BJ (cell line): ENCODE results near the gene PRR36. TPM values are rescaled to one million over a fixed set of nuclear protein-coding genes. Genes with fewer than 3 reads are reported as not detected.

ENCODE experiments used
- CTCF ChIA-PET: fragments of 350-600 bp; formaldehyde crosslinking; extraction: SDS; loops from one replicate; lab custom pipeline; 2021; ENCODE audit warnings: antibody characterized with exemption, inconsistent platforms; lab: Yijun Ruan, JAX
- POLR2A ChIA-PET: fragments of 300-600 bp; sonication (Branson Sonifier 250); formaldehyde crosslinking; extraction: SDS; loops from one replicate; lab custom pipeline; 2021; ENCODE audit warnings: antibody characterized with exemption; lab: Charles Lee
- DNase-seq: peaks from one replicate; pipeline ENCODE4 v3.0.0-alpha.2; 2011; ENCODE audit warnings: low read depth
- H3K27me3 ChIP-seq: 2 replicates; pipeline ENCODE4 v1.6.0; 2011; ENCODE audit warnings: low read length; ENCODE audit not compliant: control insufficient read depth, insufficient read depth
- H3K36me3 ChIP-seq: 2 replicates; pipeline ENCODE4 v1.5.1; 2011; ENCODE audit warnings: low read length; ENCODE audit not compliant: control insufficient read depth, insufficient read depth
- H3K4me3 ChIP-seq: 2 replicates; pipeline ENCODE4 v1.5.1; 2011; ENCODE audit warnings: low read depth, mild to moderate bottlenecking, control low read depth, low read length
- polyA plus RNA-seq: library from polyadenylated mRNA; depleted of rRNA; stranded (reverse); fragments of >200 nt; gene quantifications from 2 replicates; pipeline ENCODE4 v1.2.3, GENCODE V29; 2011
- TF ChIP-seq, protein P1 (sequence below): IDR thresholded peaks from 2 replicates; pipeline ENCODE4 v1.5.1; 2011; ENCODE audit warnings: low read depth, mild to moderate bottlenecking, control low read depth, inconsistent platforms, low read length, moderate library complexity; ENCODE audit not compliant: insufficient read depth

PRR36 gene
- polyA plus RNA-seq, 1 experiment = not detected

DNA sequence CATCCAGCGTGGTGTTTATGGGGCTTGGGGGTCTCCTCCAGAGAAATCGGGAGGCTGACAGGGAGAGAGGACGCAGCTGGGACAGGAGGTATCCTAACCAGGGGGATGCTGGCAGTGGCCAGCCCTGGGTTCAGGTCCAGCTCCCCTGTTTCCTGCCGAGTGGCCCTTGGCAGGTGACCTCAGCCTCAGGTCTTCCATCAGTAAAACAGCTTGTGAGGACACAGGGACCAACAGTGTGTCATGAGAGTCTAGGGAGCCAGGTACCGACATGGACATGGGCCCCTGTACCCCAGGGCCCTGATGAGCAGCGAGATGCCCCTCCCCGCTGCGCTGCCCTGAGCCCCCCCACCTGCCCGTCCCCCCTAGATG, 24.6 kb downstream of the PRR36 start:
- H3K36me3 ChIP-seq = no peaks in the 10 kb centered on the region
- no peak overlapping the region for H3K4me3 ChIP-seq
- ChIA-PET CTCF (interaction anchor here (0.6 kb wide), 1 partner anchor 369 kb away, joined by 3 read pairs; no protein-coding TSS in a partner anchor), POLR2A (no interaction called here)
- DNase-seq = no peak
- TF ChIP-seq, protein P1, sequence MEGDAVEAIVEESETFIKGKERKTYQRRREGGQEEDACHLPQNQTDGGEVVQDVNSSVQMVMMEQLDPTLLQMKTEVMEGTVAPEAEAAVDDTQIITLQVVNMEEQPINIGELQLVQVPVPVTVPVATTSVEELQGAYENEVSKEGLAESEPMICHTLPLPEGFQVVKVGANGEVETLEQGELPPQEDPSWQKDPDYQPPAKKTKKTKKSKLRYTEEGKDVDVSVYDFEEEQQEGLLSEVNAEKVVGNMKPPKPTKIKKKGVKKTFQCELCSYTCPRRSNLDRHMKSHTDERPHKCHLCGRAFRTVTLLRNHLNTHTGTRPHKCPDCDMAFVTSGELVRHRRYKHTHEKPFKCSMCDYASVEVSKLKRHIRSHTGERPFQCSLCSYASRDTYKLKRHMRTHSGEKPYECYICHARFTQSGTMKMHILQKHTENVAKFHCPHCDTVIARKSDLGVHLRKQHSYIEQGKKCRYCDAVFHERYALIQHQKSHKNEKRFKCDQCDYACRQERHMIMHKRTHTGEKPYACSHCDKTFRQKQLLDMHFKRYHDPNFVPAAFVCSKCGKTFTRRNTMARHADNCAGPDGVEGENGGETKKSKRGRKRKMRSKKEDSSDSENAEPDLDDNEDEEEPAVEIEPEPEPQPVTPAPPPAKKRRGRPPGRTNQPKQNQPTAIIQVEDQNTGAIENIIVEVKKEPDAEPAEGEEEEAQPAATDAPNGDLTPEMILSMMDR = no peak
- no peaks in the 10 kb centered on the region for H3K27me3 ChIP-seq

GRCh38 chr19:7848779-7849457, 25.3 kb downstream of the PRR36 start:
- no peak for DNase-seq
- Histone ChIP-seq H3K4me3 (no peak overlapping the region), H3K27me3 (no peaks in the 10 kb centered on the region), H3K36me3 (no peaks in the 10 kb centered on the region)
- CTCF ChIA-PET = interaction anchor here (0.7 to 1.3 kb wide), 3 partner anchors 13 to 50 kb away, joined by 3 to 8 read pairs (median 4); no protein-coding TSS in a partner anchor
- TF ChIP-seq, protein P1 = no peak
- POLR2A ChIA-PET = no interaction called here

GRCh38 chr19:7847664-7848063, 26.5 kb downstream of the PRR36 start:
- CTCF ChIA-PET = no interaction called here
- no peaks in the 10 kb centered on the region for H3K27me3 ChIP-seq

DNA sequence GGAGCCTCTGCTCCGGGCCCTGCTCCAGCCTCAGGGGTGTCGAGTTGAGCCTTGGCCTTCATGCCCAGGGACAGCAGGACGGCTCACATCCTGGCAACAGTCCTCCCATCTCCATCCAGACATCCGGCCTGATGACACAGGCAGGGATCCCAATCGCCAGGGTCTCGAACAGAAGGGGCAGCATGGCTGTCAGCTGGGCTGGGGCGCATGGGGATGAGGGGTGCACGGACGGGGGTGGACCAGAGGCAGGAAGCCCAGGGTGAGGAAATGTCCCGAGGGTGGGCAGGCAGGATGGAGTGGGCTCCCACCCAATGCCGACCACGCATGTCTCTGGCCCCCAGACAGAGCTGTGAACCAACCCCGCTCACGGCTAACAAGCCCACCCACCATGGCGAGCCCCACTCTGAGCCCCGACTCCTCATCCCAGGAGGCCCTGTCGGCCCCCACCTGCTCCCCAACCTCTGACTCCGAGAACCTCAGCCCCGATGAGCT, 28.0 kb downstream of the PRR36 start:
- Histone ChIP-seq H3K36me3 (no peaks in the 10 kb centered on the region), H3K27me3 (no peaks in the 10 kb centered on the region), H3K4me3 (no peak overlapping the region)
- CTCF ChIA-PET = interaction anchor here (1.6 kb wide), 1 partner anchor 12 kb away, joined by 6 read pairs; no protein-coding TSS in a partner anchor
- TF ChIP-seq, protein P1 = no peak
- POLR2A ChIA-PET = no interaction called here
- no peak for DNase-seq

More at GRCh38 chr19:7847664-7848063, 26.5 kb downstream of the PRR36 start:
- TF ChIP-seq, protein P1 = no peak
- H3K36me3 ChIP-seq = no peaks in the 10 kb centered on the region
- POLR2A ChIA-PET = no interaction called here
- no peak overlapping the region for H3K4me3 ChIP-seq
- no peak for DNase-seq

- Histone ChIP-seq H3K36me3 (no peaks in the 10 kb centered on the region), H3K4me3 (no peak overlapping the region), H3K27me3 (no peaks in the 10 kb centered on the region)
- DNase-seq = no peak
- TF ChIP-seq, protein P1 = no peak
- ChIA-PET CTCF (interaction anchor here (1.4 to 1.6 kb wide), 2 partner anchors 12 to 24 kb away, joined by 3 to 6 read pairs; no protein-coding TSS in a partner anchor), POLR2A (no interaction called here)
Measured at GRCh38 chr19:7845390-7846154, 28.6 kb downstream of the PRR36 start.
